Measurements from ENCODE around the gene LIMK1.

GRCh38 chr7:74051193-74051592 is 32.4 kb upstream of the LIMK1 start:
- no peak for TF ChIP-seq POLR2A (IDR thresholded peaks at IDR 0.05; ENCODE audit: low read depth, low read length)
- no peak for TF ChIP-seq CTCF (conservative IDR thresholded peaks at IDR 0.05; ENCODE audit: low read depth, low read length)
- TF ChIP-seq RAD21 (IDR thresholded peaks at IDR 0.05; ENCODE audit: low read length) = no peak
- no peak for TF ChIP-seq ELK1 (IDR thresholded peaks at IDR 0.05; ENCODE audit: borderline replicate concordance, low read depth, low read length)
- no peak for TF ChIP-seq USF2 (IDR thresholded peaks at IDR 0.05; ENCODE audit: low read depth, low read length)
- TF ChIP-seq MAZ (IDR thresholded peaks at IDR 0.05; ENCODE audit: borderline replicate concordance, low read depth, low read length) = no peak
- TF ChIP-seq RCOR1 (IDR thresholded peaks at IDR 0.05; ENCODE audit: insufficient replicate concordance, low read length) = no peak
- TF ChIP-seq CEBPB (IDR thresholded peaks at IDR 0.05; ENCODE audit: low read depth, low read length) = no peak
- no peak for TF ChIP-seq SMC3 (IDR thresholded peaks at IDR 0.05; ENCODE audit: low read depth, low read length)
- no peak for TF ChIP-seq CHD1 (IDR thresholded peaks at IDR 0.05; ENCODE audit: low read depth, low read length)

Measured in IMR-90 (cell line).